HepG2 (cell line): ENCODE results near the gene SLC4A9. TPM values are rescaled to one million over a fixed set of nuclear protein-coding genes. Genes with fewer than 3 reads are reported as not detected.

Experiments used
- AFF4 ChIP-seq: sonication (generic); formaldehyde crosslinking; IDR thresholded peaks from 2 replicates; pipeline ENCODE4 v1.4.0; 2020; ENCODE audit warnings: missing genetic modification reagents
- BORCS8-MEF2B ChIP-seq: sonication (generic); formaldehyde crosslinking; IDR thresholded peaks from 2 replicates; pipeline ENCODE4 v1.8.0; 2022; ENCODE audit warnings: mild to moderate bottlenecking, missing genetic modification reagents
- DBP ChIP-seq: sonication (generic); formaldehyde crosslinking; IDR thresholded peaks from 2 replicates; pipeline ENCODE4 v1.4.0; 2020; ENCODE audit warnings: missing genetic modification reagents; ENCODE audit errors: not compliant biosample characterization
- E2F1 ChIP-seq: sonication (generic); formaldehyde crosslinking; IDR thresholded peaks from 2 replicates; pipeline ENCODE4 v1.5.0; 2020; ENCODE audit warnings: missing genetic modification reagents
- HBP1 ChIP-seq: IDR thresholded peaks from 2 replicates; pipeline ENCODE4 v1.6.1; 2016; ENCODE audit warnings: low read depth, control low read depth
- HIC2 ChIP-seq: sonication (generic); formaldehyde crosslinking; IDR thresholded peaks from 2 replicates; pipeline ENCODE4 v1.9.0; 2022; ENCODE audit warnings: low read depth, missing genetic modification reagents
- SAP130 ChIP-seq: IDR thresholded peaks from 2 replicates; pipeline ENCODE4 v1.6.1; 2016; ENCODE audit warnings: low read depth
- SOX13 ChIP-seq, 3 experiments: fragments of 450-650 bp in 1 of 3; sonication (generic) in 1 of 3; formaldehyde crosslinking in 1 of 3; IDR thresholded peaks in 2 of 3; conservative IDR thresholded peaks in 1 of 3; 2 replicates each; pipeline versions ENCODE4 v1.5.0 to v1.6.1; 2016 to 2020; ENCODE audit warnings: antibody characterized with exemption in 1 of 3, mild to moderate bottlenecking in 1 of 3, missing compliant biosample characterization in 1 of 3, missing genetic modification reagents in 1 of 3, moderate library complexity in 1 of 3
- polyA plus RNA-seq, 8 experiments: library from polyadenylated mRNA; depleted of rRNA in 3 of 8; stranded (reverse) in 7 of 8; unstranded in 1 of 8; fragments of >200 nt; fragmentation: Illumina TruSeq in 4 of 8; extraction: Trizol in 4 of 8; gene quantifications; 2 replicates each; pipeline versions ENCODE4 v1.2.1 to v1.2.3, GENCODE V29; 2011 to 2016; ENCODE audit warnings: low read depth in 4 of 8, missing spikeins in 1 of 8, mixed read lengths in 1 of 8; ENCODE audit not compliant: insufficient read depth in 1 of 8
- total RNA-seq, 5 experiments: library from RNA; depleted of rRNA; stranded (reverse); fragments of >200 nt; fragmentation: Illumina TruSeq; extraction: Trizol; gene quantifications; 2 replicates each; pipeline ENCODE4 v1.2.3, GENCODE V29; 2016; ENCODE audit warnings: low read depth in 1 of 5

The SLC4A9 gene
- total and polyA plus RNA-seq, 2 of the 13 experiments (the other 11 are each of a cell fraction or from before 2014, with no cell fraction given): not detected

GRCh38 chr5:140322751-140323731 is 37.0 kb upstream of the SLC4A9 start (continued):
- TF ChIP-seq DBP (no peak), HBP1 (CRISPR knock-in tag) (no peak), HIC2 (CRISPR knock-in tag) (no peak), SAP130 (peak; percentile 54; the same call in 1 of the 2 replicates), E2F1 (no peak), SOX13 (IDR thresholded peaks at IDR 0.05) (no peak), SOX13 (CRISPR knock-in tag; conservative IDR thresholded peaks at IDR 0.05 in 1 of 2, IDR thresholded peaks at IDR 0.05 in 1 of 2) (0 out of 4 replicates have a peak, but pooled peaks of 1 of the 2 experiments have one; percentile 14), BORCS8-MEF2B (no peak), AFF4 (no peak)
